Activated naive CD4-positive, alpha-beta T cell treated with anti-CD3 and anti-CD28 coated beads, Interleukin-2, amount 50 U/mL, for 72 hours (primary cell): Measurements from ENCODE around the gene CCM2. TPM values are rescaled to one million over a fixed set of nuclear protein-coding genes. Genes with fewer than 3 reads are reported as not detected.
"Not testable (repeated sequence)": the region's sequence is repeated elsewhere in the genome, so short reads cannot be mapped to it uniquely, and the experiment has no call there.

Experiments
- ATAC-seq, 2 donors: fragments of 150-1000 bp; cut with Tn5 transposase; 2 replicates each; pipeline ENCODE4 v1.10.0; 2021; ENCODE audit warnings: mild to moderate bottlenecking in 2 of 2, moderate library complexity in 2 of 2
- DNase-seq, 2 donors: peaks; one replicate each; pipeline ENCODE4 v3.0.0; 2021 to 2022; ENCODE audit warnings: low spot score in 2 of 2
- H3K27ac Mint-ChIP-seq, 2 donors: one replicate each; pipeline ENCODE4 v1.8.0; 2022; ENCODE audit warnings: mild to moderate bottlenecking in 2 of 2, mixed read lengths in 2 of 2
- H3K36me3 Mint-ChIP-seq, 2 donors: one replicate each; pipeline ENCODE4 v1.8.0; 2022; ENCODE audit warnings: mixed read lengths in 2 of 2
- H3K9me3 Mint-ChIP-seq, 2 donors: one replicate each; pipeline ENCODE4 v1.8.0; 2022; ENCODE audit warnings: mixed read lengths in 2 of 2
- total RNA-seq, 2 donors: library from RNA; stranded (reverse); gene quantifications; one replicate each; pipeline ENCODE4 v1.2.3, GENCODE V29; 2022

Gene CCM2
- total RNA-seq, 2 donors from 2014 or later: 79.2 to 130 TPM

- H3K27ac Mint-ChIP-seq: peak overlapping the region in 1 of 2 donors; percentile 50
- no peak for ATAC-seq
These were observed 103.0 kb downstream of the CCM2 start for GRCh38 chr7:45102785-45103712.

GRCh38 chr7:45103958-45104843, 104.2 kb downstream of the CCM2 start:
- H3K9me3 Mint-ChIP-seq: no peaks in the 10 kb centered on the region
- DNase-seq (no peak), ATAC-seq (peak; percentile 14 to 55)
- no peak overlapping the region for H3K27ac Mint-ChIP-seq
- H3K36me3 Mint-ChIP-seq: peaks cover 17 to 20% of the 10 kb centered on the region in 2 donors

More at GRCh38 chr7:45102785-45103712, 103.0 kb downstream of the CCM2 start:
- Mint-ChIP-seq H3K9me3 (no peaks in the 10 kb centered on the region), H3K36me3 (peaks cover 8 to 11% of the 10 kb centered on the region in 2 donors)
- DNase-seq: no peak

- H3K27ac Mint-ChIP-seq: peak overlapping the region in 1 of 2 donors; percentile 68
- peaks cover 19 to 23% of the 10 kb centered on the region in 2 donors for H3K36me3 Mint-ChIP-seq
- H3K9me3 Mint-ChIP-seq: no peaks in the 10 kb centered on the region
- ATAC-seq: no peak
- DNase-seq: no peak
These were observed 105.0 kb downstream of the CCM2 start for GRCh38 chr7:45104844-45105587.

- ATAC-seq: peak; percentile 9 to 18
- peaks cover 25 to 30% of the 10 kb centered on the region in 2 donors for H3K36me3 Mint-ChIP-seq
- H3K9me3 Mint-ChIP-seq: no peaks in the 10 kb centered on the region
- DNase-seq: no peak
- peak overlapping the region in 1 of 2 donors; percentile 68 for H3K27ac Mint-ChIP-seq
These were observed 105.7 kb downstream of the CCM2 start for GRCh38 chr7:45105588-45106188.

- H3K9me3 Mint-ChIP-seq: no peaks in the 10 kb centered on the region
- peaks cover 37 to 41% of the 10 kb centered on the region in 2 donors for H3K36me3 Mint-ChIP-seq
- peak overlapping the region in 1 of 2 donors; percentile 85 for H3K27ac Mint-ChIP-seq
- ATAC-seq: no peak
- no peak for DNase-seq
These were observed 106.8 kb downstream of the CCM2 start for GRCh38 chr7:45106820-45107219.

GRCh38 chr7:45107356-45107755, 107.4 kb downstream of the CCM2 start:
- Mint-ChIP-seq H3K27ac (peak overlapping the region; percentile 63 to 85), H3K9me3 (no peaks in the 10 kb centered on the region), H3K36me3 (peaks cover 40 to 43% of the 10 kb centered on the region in 2 donors)
- no peak for DNase-seq
- ATAC-seq: no peak

GRCh38 chr7:45108863-45109262, 108.9 kb downstream of the CCM2 start:
- Mint-ChIP-seq H3K9me3 (no peaks in the 10 kb centered on the region), H3K36me3 (peaks cover 40 to 43% of the 10 kb centered on the region in 2 donors), H3K27ac (peak overlapping the region; percentile 63 to 77)
- no peak for DNase-seq
- no peak for ATAC-seq

GRCh38 chr7:45111298-45112223, 111.6 kb downstream of the CCM2 start, which contains the start of gene TBRG4:
Gene TBRG4 (minus strand): TSS chr7:45111697. CDS start chr7:45109237, 2,460 bp downstream.
- H3K9me3 Mint-ChIP-seq: no peaks in the 10 kb centered on the region
- peaks cover 34 to 43% of the 10 kb centered on the region in 2 donors for H3K36me3 Mint-ChIP-seq
- ATAC-seq (peak; percentile 98 to 99), DNase-seq (peak; percentile 93 to 94)
- peak within 1 kb of the TSS; percentile 98 to 99 for H3K27ac Mint-ChIP-seq

GRCh38 chr7:45112648-45113047, 112.6 kb downstream of the CCM2 start:
- peak overlapping the region in 1 of 2 donors; percentile 98 for H3K27ac Mint-ChIP-seq
- DNase-seq (no peak), ATAC-seq (no peak)
- no peaks in the 10 kb centered on the region for H3K9me3 Mint-ChIP-seq
- H3K36me3 Mint-ChIP-seq: peaks cover 34 to 37% of the 10 kb centered on the region in 2 donors

- not testable (repeated sequence) for DNase-seq, H3K9me3 Mint-ChIP-seq, ATAC-seq
- Mint-ChIP-seq H3K27ac (peak overlapping the region in 1 of 2 donors; percentile 46), H3K36me3 (peaks cover 23% of the 10 kb centered on the region in 2 donors)
These were observed 114.3 kb downstream of the CCM2 start for GRCh38 chr7:45114257-45114656.

- no peak overlapping the region for H3K27ac Mint-ChIP-seq
- DNase-seq: no peak
- no peaks in the 10 kb centered on the region for H3K9me3 Mint-ChIP-seq
- H3K36me3 Mint-ChIP-seq: peaks cover 21 to 22% of the 10 kb centered on the region in 2 donors
- no peak for ATAC-seq
These were observed 114.9 kb downstream of the CCM2 start for GRCh38 chr7:45114926-45115325.

- H3K36me3 Mint-ChIP-seq: peaks cover 10 to 11% of the 10 kb centered on the region in 2 donors
- no peak overlapping the region for H3K27ac Mint-ChIP-seq
- DNase-seq (no peak), ATAC-seq (no peak)
- H3K9me3 Mint-ChIP-seq: no peaks in the 10 kb centered on the region
These were observed 116.0 kb downstream of the CCM2 start for GRCh38 chr7:45116048-45116447.

GRCh38 chr7:45117582-45117981, 117.6 kb downstream of the CCM2 start:
- peak overlapping the region in 1 of 2 donors; percentile 18 for H3K27ac Mint-ChIP-seq
- no peaks in the 10 kb centered on the region for H3K9me3 Mint-ChIP-seq
- ATAC-seq (no peak), DNase-seq (no peak)
- H3K36me3 Mint-ChIP-seq: no peaks in the 10 kb centered on the region

GRCh38 chr7:45118292-45118691, 118.3 kb downstream of the CCM2 start:
- H3K9me3 Mint-ChIP-seq: no peaks in the 10 kb centered on the region
- DNase-seq (no peak), ATAC-seq (no peak)
- no peaks in the 10 kb centered on the region for H3K36me3 Mint-ChIP-seq
- H3K27ac Mint-ChIP-seq: no peak overlapping the region

- ATAC-seq: no peak
- DNase-seq: no peak
- H3K36me3 Mint-ChIP-seq: no peaks in the 10 kb centered on the region
- H3K9me3 Mint-ChIP-seq: no peaks in the 10 kb centered on the region
- no peak overlapping the region for H3K27ac Mint-ChIP-seq
These were observed 118.9 kb downstream of the CCM2 start for GRCh38 chr7:45118889-45119331.
